Activated B cell treated with CpG ODN at 0.5 μM for 24 hours (primary cell): ENCODE data around the gene PCOLCE2. TPM values are rescaled to one million over a fixed set of nuclear protein-coding genes. Genes with fewer than 3 reads are reported as not detected.

Experiments
- ATAC-seq: fragments of 200-7000 bp; cut with Tn5 transposase; one replicate; pipeline ENCODE4 v1.10.0; 2021; ENCODE audit warnings: low read depth, mild to moderate bottlenecking, moderate library complexity
- CTCF ChIA-PET: fragments of 350-600 bp; sonication (Branson Sonifier 250); formaldehyde crosslinking; loops from one replicate; lab custom pipeline; 2021; ENCODE audit warnings: antibody characterized with exemption; lab: Charles Lee
- POLR2A ChIA-PET: fragments of 350-600 bp; sonication (Branson Sonifier 250); formaldehyde crosslinking; loops from one replicate; lab custom pipeline; 2021; ENCODE audit warnings: antibody characterized with exemption; lab: Charles Lee
- DNase-seq: peaks from one replicate; pipeline ENCODE4 v3.0.0; 2022
- H3K27ac Mint-ChIP-seq: one replicate; pipeline ENCODE4 v1.8.0; 2020; ENCODE audit warnings: mixed read lengths
- H3K27me3 Mint-ChIP-seq: one replicate; pipeline ENCODE4 v1.8.0; 2021; ENCODE audit warnings: mixed read lengths
- H3K36me3 Mint-ChIP-seq: one replicate; pipeline ENCODE4 v1.8.0; 2021; ENCODE audit warnings: low read depth, mixed read lengths
- H3K4me1 Mint-ChIP-seq: one replicate; pipeline ENCODE4 v1.8.0; 2021; ENCODE audit warnings: mixed read lengths
- H3K4me3 Mint-ChIP-seq: one replicate; pipeline ENCODE4 v1.8.0; 2020; ENCODE audit warnings: mild to moderate bottlenecking, mixed read lengths
- H3K9me3 Mint-ChIP-seq: one replicate; pipeline ENCODE4 v1.8.0; 2020; ENCODE audit warnings: mixed read lengths
- intact Hi-C: fragments of 100-400 bp; cut with micrococcal nuclease; formaldehyde crosslinking; loops from one replicate; pipeline ENCODE4 v1.15.1; 2024
- total RNA-seq: library from RNA; stranded (reverse); gene quantifications from 2 replicates; pipeline ENCODE4 v1.2.3, GENCODE V29; 2022
- TF ChIP-seq, protein P1 (sequence below): fragments of 200-600 bp; IDR thresholded peaks from one replicate; pipeline ENCODE4 v1.8.0; 2022; ENCODE audit warnings: antibody characterized with exemption, mild to moderate bottlenecking

Gene PCOLCE2
- total RNA-seq, 1 donor from 2014 or later: not detected

DNA sequence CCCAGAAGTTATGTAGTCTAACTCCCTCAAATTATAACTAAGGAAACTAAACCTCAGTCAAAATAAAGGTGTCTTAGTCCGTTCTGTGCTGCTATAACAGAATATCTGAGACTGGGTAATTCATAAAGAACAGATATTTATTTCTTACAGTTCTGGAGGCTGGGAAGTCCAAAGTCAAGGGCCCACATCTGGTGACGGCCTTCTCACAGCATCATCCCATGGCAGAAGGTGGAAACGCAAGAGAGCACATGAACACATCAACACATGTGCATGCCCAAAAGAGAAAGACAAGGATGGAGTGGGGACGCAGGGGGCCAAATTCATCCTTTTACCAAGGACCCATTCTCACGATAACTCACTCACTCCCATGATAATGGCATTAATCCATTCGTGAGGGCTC, 73.1 kb downstream of the PCOLCE2 start:
- CTCF ChIA-PET: no interaction called here
- H3K4me1 Mint-ChIP-seq: no peaks in the 10 kb centered on the region
- intact Hi-C loops: no loop called here
- no peak for ATAC-seq
- POLR2A ChIA-PET: no interaction called here
- no peaks in the 10 kb centered on the region for H3K9me3 Mint-ChIP-seq
- TF ChIP-seq, protein P1, sequence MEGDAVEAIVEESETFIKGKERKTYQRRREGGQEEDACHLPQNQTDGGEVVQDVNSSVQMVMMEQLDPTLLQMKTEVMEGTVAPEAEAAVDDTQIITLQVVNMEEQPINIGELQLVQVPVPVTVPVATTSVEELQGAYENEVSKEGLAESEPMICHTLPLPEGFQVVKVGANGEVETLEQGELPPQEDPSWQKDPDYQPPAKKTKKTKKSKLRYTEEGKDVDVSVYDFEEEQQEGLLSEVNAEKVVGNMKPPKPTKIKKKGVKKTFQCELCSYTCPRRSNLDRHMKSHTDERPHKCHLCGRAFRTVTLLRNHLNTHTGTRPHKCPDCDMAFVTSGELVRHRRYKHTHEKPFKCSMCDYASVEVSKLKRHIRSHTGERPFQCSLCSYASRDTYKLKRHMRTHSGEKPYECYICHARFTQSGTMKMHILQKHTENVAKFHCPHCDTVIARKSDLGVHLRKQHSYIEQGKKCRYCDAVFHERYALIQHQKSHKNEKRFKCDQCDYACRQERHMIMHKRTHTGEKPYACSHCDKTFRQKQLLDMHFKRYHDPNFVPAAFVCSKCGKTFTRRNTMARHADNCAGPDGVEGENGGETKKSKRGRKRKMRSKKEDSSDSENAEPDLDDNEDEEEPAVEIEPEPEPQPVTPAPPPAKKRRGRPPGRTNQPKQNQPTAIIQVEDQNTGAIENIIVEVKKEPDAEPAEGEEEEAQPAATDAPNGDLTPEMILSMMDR: no peak
- DNase-seq: no peak
- peaks cover 4% of the 10 kb centered on the region for H3K27me3 Mint-ChIP-seq
- H3K4me3 Mint-ChIP-seq: no peak overlapping the region
- H3K36me3 Mint-ChIP-seq: no peaks in the 10 kb centered on the region
- H3K27ac Mint-ChIP-seq: no peak overlapping the region

DNA sequence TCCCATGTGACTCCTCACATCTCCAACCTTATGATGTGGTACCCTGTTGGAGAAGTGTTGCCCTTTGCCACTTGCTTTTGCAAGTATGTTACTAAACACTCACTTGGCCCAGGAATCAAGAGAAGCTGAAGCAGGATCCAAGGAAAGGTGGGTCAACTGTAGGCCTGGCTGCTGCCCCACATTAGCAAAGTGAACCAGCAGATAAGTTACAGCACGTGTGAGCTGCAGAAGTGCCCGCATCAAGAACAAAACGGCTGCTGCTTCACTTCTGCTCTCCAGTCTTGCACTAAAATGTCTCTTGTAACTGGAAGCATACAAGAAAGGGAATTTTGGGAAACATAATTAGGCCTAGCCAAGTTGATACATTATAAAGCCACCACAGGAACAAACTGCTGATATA, 79.6 kb downstream of the PCOLCE2 start:
- TF ChIP-seq, protein P1: no peak
- no peak overlapping the region for H3K27ac Mint-ChIP-seq
- ChIA-PET CTCF (no interaction called here), POLR2A (no interaction called here)
- H3K4me3 Mint-ChIP-seq: no peak overlapping the region
- DNase-seq: no peak
- intact Hi-C loops: no loop called here
- no peaks in the 10 kb centered on the region for H3K9me3 Mint-ChIP-seq
- H3K27me3 Mint-ChIP-seq: peaks cover 4% of the 10 kb centered on the region
- ATAC-seq: no peak
- no peaks in the 10 kb centered on the region for H3K36me3 Mint-ChIP-seq
- no peaks in the 10 kb centered on the region for H3K4me1 Mint-ChIP-seq

DNA sequence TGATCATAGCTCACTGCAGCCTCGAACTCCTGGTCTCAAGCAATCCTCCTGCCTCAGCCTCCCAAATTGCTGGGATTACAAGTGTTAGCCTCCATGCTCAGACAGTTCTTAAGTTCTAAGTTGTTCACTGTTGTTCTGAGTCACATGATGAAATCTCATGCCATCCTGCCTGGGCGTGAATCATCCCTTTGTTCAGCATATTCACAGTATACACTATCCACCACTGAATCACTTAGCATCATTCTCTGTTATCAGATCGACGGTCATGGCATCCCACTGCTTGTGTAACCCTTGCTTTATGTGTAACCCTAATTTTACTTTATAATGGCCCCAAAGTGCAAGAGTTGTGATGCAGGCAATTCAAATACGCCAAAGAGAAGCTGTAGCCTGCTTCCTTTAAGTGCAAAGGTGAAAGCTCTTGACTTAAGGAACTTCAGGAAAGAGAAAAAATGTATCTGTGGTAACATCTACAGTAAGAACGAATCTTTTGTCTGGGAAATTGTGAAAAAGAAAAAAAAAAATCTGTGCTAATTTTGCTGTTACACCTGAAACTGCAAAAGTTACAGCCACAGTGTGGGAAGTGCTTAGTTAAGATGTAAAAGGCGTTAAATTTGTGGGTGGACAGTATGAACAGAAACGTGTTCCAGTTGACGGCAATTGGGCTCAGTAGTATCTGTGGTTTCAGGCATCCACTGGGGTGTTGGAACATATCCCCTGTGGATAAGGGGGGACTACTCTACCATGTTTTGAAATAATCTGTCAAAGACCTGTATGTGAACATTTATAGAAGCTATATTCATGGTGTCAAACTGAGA, 80.6 kb downstream of the PCOLCE2 start:
- H3K4me1 Mint-ChIP-seq: no peaks in the 10 kb centered on the region

DNA sequence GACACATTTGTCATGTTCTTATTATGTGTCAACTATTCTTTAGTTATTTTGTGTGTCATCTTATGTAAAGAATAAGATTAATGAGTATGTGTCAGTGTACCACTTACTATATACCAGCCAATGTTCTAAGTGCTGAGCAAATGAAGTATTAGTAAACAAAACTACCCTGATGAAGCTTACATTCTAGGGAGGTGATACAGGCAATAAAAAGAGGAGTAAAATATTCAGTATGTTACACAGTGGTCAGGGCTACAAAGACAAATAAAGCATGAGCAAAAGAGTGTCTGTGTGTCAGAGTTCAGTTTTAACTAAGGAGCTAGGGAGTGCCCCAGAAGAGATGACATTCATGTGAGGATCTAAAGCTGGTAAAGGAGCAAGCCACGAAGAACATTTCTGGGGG, 86.0 kb downstream of the PCOLCE2 start:
- Mint-ChIP-seq H3K4me3 (no peak overlapping the region), H3K27ac (no peak overlapping the region), H3K27me3 (no peaks in the 10 kb centered on the region), H3K4me1 (no peaks in the 10 kb centered on the region), H3K9me3 (no peaks in the 10 kb centered on the region), H3K36me3 (no peaks in the 10 kb centered on the region)
- CTCF ChIA-PET: interaction anchor here (0.6 kb wide), 1 partner anchor 188 kb away, joined by 3 read pairs; no protein-coding TSS in a partner anchor
- TF ChIP-seq, protein P1: no peak
- no peak for DNase-seq
- ATAC-seq: no peak
- intact Hi-C loops: no loop called here
- POLR2A ChIA-PET: no interaction called here

More for the DNA sequence above, 80.6 kb downstream of the PCOLCE2 start:
- intact Hi-C loops: no loop called here
- Mint-ChIP-seq H3K9me3 (no peaks in the 10 kb centered on the region), H3K27ac (no peak overlapping the region), H3K36me3 (no peaks in the 10 kb centered on the region), H3K27me3 (peaks cover 4% of the 10 kb centered on the region), H3K4me3 (no peak overlapping the region)
- no peak for ATAC-seq
- TF ChIP-seq, protein P1: no peak
- no peak for DNase-seq
- POLR2A ChIA-PET: no interaction called here
- CTCF ChIA-PET: no interaction called here

DNA sequence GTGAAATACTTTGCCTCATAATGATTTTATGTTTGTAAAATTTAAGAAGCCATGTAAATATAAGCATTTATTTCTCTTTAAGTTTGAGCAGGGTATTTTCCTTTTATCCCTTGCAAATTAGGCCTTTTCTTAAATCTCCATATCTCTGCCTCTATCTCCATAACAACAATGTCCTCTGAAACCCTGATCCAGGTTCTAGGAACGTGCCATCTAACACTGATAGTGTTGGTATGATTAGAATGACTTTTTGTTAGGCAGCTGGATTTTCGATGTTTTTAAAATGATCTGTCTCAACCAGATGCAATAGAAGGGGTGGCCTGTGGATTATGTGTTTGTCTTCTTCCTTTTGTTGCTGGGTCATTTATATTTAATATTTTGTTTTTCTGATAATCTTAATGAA, 87.1 kb downstream of the PCOLCE2 start:
- ATAC-seq: no peak

More for the DNA sequence above, 87.1 kb downstream of the PCOLCE2 start:
- Mint-ChIP-seq H3K9me3 (no peaks in the 10 kb centered on the region), H3K36me3 (no peaks in the 10 kb centered on the region), H3K27ac (no peak overlapping the region), H3K4me3 (no peak overlapping the region), H3K4me1 (no peaks in the 10 kb centered on the region), H3K27me3 (no peaks in the 10 kb centered on the region)
- TF ChIP-seq, protein P1: no peak
- intact Hi-C loops: no loop called here
- no peak for DNase-seq
- CTCF ChIA-PET: no interaction called here
- POLR2A ChIA-PET: no interaction called here
